WTC11 (cell line): ENCODE measurements around the gene KCTD4. TPM values are rescaled to one million over a fixed set of nuclear protein-coding genes. Genes with fewer than 3 reads are reported as not detected.

Experiments
- ATAC-seq: fragments of 200-7000 bp; cut with Tn5 transposase; 2 replicates; pipeline ENCODE4 v1.10.0; 2021; ENCODE audit warnings: mild to moderate bottlenecking, moderate library complexity
- CTCF ChIA-PET: fragments of 300-600 bp; sonication (Branson Sonifier 250); formaldehyde crosslinking; loops from one replicate; lab custom pipeline; 2021; ENCODE audit warnings: antibody characterized with exemption; lab: Charles Lee
- POLR2A ChIA-PET: fragments of 350-600 bp; sonication (Branson Sonifier 250); formaldehyde crosslinking; loops from one replicate; lab custom pipeline; 2021; ENCODE audit warnings: antibody characterized with exemption; lab: Charles Lee
- DNase-seq: peaks from one replicate; pipeline ENCODE4 v3.0.0; 2021; ENCODE audit warnings: low spot score
- H3K27ac Mint-ChIP-seq: 2 replicates; pipeline ENCODE4 v1.8.0; 2021; ENCODE audit warnings: mixed read lengths
- H3K27me3 Mint-ChIP-seq: 2 replicates; pipeline ENCODE4 v1.8.0; 2021; ENCODE audit warnings: low read depth, mild to moderate bottlenecking, moderate library complexity, mixed read lengths
- H3K36me3 Mint-ChIP-seq: 2 replicates; pipeline ENCODE4 v1.8.0; 2021; ENCODE audit warnings: mixed read lengths
- H3K4me1 Mint-ChIP-seq: 2 replicates; pipeline ENCODE4 v1.8.0; 2022; ENCODE audit warnings: mixed read lengths
- H3K4me3 Mint-ChIP-seq: 2 replicates; pipeline ENCODE4 v1.8.0; 2021; ENCODE audit warnings: mild to moderate bottlenecking, moderate library complexity, mixed read lengths
- H3K9me3 Mint-ChIP-seq: 2 replicates; pipeline ENCODE4 v1.8.0; 2021; ENCODE audit warnings: mixed read lengths
- ATF1 ChIP-seq: sonication (generic); formaldehyde crosslinking; IDR thresholded peaks from 2 replicates; pipeline ENCODE4 v1.8.1; 2023; ENCODE audit warnings: mild to moderate bottlenecking, moderate library complexity, missing genetic modification reagents
- CREM ChIP-seq: sonication (generic); formaldehyde crosslinking; IDR thresholded peaks from 2 replicates; pipeline ENCODE4 v1.8.1; 2022; ENCODE audit warnings: mild to moderate bottlenecking, missing genetic modification reagents, moderate library complexity
- ETV6 ChIP-seq: sonication (generic); formaldehyde crosslinking; IDR thresholded peaks from 2 replicates; pipeline ENCODE4 v1.8.1; 2022; ENCODE audit warnings: mild to moderate bottlenecking, missing genetic modification reagents
- FOXP1 ChIP-seq: sonication (generic); formaldehyde crosslinking; IDR thresholded peaks from 2 replicates; pipeline ENCODE4 v1.8.0; 2022; ENCODE audit warnings: missing genetic modification reagents, mild to moderate bottlenecking, moderate library complexity, borderline replicate concordance
- NR1H2 ChIP-seq: sonication (generic); formaldehyde crosslinking; IDR thresholded peaks from 2 replicates; pipeline ENCODE4 v1.9.0; 2021; ENCODE audit warnings: mild to moderate bottlenecking, moderate library complexity, missing genetic modification reagents
- NR2C2 ChIP-seq: sonication (generic); formaldehyde crosslinking; IDR thresholded peaks from 2 replicates; pipeline ENCODE4 v1.8.0; 2022; ENCODE audit warnings: mild to moderate bottlenecking, missing genetic modification reagents
- NR3C1 ChIP-seq: sonication (generic); formaldehyde crosslinking; conservative IDR thresholded peaks from 2 replicates; pipeline ENCODE4 v1.8.1; 2023; ENCODE audit warnings: low read depth, mild to moderate bottlenecking, missing genetic modification reagents
- OVOL2 ChIP-seq: fragments of 250-450 bp; sonication (Bioruptor Pico); IDR thresholded peaks from 2 replicates; pipeline ENCODE4 v1.9.0; 2021; ENCODE audit warnings: mild to moderate bottlenecking, borderline replicate concordance
- RORB ChIP-seq: fragments of 250-450 bp; sonication (Bioruptor Pico); IDR thresholded peaks from 2 replicates; pipeline ENCODE4 v1.9.0; 2021; ENCODE audit warnings: mild to moderate bottlenecking
- SP1 ChIP-seq: sonication (generic); formaldehyde crosslinking; conservative IDR thresholded peaks from 2 replicates; pipeline ENCODE4 v1.8.1; 2022; ENCODE audit warnings: missing genetic modification reagents
- ZNF121 ChIP-seq: sonication (generic); formaldehyde crosslinking; IDR thresholded peaks from 2 replicates; pipeline ENCODE4 v1.8.0; 2023; ENCODE audit warnings: missing genetic modification reagents
- ZNF263 ChIP-seq: sonication (generic); formaldehyde crosslinking; IDR thresholded peaks from 2 replicates; pipeline ENCODE4 v1.8.1; 2022; ENCODE audit warnings: low read depth, mild to moderate bottlenecking, moderate library complexity, missing genetic modification reagents
- ZNF671 ChIP-seq: fragments of 250-450 bp; sonication (Bioruptor Pico); IDR thresholded peaks from 2 replicates; pipeline ENCODE4 v1.8.0; 2021; ENCODE audit warnings: mild to moderate bottlenecking
- total RNA-seq: library from RNA; stranded (reverse); gene quantifications from 3 replicates; pipeline ENCODE4 v1.2.3, GENCODE V29; 2021
- TF ChIP-seq, protein P1 (sequence below): sonication (generic); formaldehyde crosslinking; IDR thresholded peaks from 2 replicates; pipeline ENCODE4 v1.8.0; 2022; ENCODE audit warnings: mild to moderate bottlenecking, missing genetic modification reagents
- TF ChIP-seq, protein P2 (sequence below): sonication (generic); formaldehyde crosslinking; IDR thresholded peaks from 2 replicates; pipeline ENCODE4 v1.8.1; 2022; ENCODE audit warnings: low read depth, mild to moderate bottlenecking, moderate library complexity, missing genetic modification reagents, borderline replicate concordance
- TF ChIP-seq, protein P3 (sequence below): sonication (generic); formaldehyde crosslinking; IDR thresholded peaks from 2 replicates; pipeline ENCODE4 v1.8.0; 2023; ENCODE audit warnings: mild to moderate bottlenecking, missing genetic modification reagents
- TF ChIP-seq, protein P4 (sequence below): sonication (generic); formaldehyde crosslinking; IDR thresholded peaks from 2 replicates; pipeline ENCODE4 v1.8.1; 2023; ENCODE audit warnings: mild to moderate bottlenecking, moderate library complexity, missing genetic modification reagents
- TF ChIP-seq, protein P5 (sequence below): fragments of 250-450 bp; sonication (Bioruptor Pico); IDR thresholded peaks from 2 replicates; pipeline ENCODE4 v2.1.2; 2022; ENCODE audit warnings: mild to moderate bottlenecking, moderate library complexity
- TF ChIP-seq, protein P6 (sequence below): sonication (generic); formaldehyde crosslinking; IDR thresholded peaks from 2 replicates; pipeline ENCODE4 v1.8.0; 2023; ENCODE audit warnings: missing genetic modification reagents, mild to moderate bottlenecking, borderline replicate concordance

The KCTD4 gene
- total RNA-seq, 1 experiment from 2014 or later = not detected

DNA sequence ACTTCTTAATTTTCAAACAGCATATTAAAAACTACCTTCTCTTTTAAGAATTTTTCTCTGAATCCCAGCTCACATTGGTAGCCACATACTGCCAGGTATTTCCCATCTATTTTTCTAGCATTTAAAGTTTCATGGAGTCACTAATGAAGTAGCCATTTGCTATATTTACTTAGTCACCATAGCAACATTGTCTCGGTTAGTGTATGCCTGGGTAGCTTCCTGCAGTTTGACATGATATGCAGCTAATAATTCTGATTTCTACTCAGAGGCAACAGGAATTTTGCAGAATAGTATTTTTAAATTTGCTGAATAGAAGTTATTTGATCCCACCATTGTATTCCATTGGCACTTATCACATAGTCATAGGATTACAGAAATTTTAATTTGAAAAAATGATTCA, 30.9 kb upstream of the KCTD4 start (continued):
- TF ChIP-seq, protein P1, sequence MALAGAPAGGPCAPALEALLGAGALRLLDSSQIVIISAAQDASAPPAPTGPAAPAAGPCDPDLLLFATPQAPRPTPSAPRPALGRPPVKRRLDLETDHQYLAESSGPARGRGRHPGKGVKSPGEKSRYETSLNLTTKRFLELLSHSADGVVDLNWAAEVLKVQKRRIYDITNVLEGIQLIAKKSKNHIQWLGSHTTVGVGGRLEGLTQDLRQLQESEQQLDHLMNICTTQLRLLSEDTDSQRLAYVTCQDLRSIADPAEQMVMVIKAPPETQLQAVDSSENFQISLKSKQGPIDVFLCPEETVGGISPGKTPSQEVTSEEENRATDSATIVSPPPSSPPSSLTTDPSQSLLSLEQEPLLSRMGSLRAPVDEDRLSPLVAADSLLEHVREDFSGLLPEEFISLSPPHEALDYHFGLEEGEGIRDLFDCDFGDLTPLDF (CRISPR knock-in tag) = no peak
- TF ChIP-seq NR3C1 (CRISPR knock-in tag) (no peak), RORB (CRISPR knock-in tag) (no peak)
- TF ChIP-seq, all 79 proteins: peak for 0

DNA sequence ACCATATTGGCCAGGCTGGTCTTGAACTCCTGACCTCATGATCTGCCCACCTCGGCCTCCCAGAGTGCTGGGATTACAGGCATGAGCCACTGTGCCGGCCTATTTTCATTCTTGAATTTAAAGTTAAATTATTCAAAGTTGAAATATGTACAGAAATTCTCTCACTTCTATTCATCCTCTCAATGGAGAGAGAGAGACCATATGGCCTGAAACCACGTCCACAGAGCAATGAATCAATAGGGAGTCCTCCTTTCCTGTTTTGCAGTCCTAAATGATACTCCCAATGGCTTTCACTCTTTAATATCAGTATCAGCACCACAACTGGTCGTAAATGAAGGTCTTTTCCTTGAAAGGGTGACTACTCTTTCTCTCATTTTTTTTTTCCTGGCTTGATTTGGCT, 30.5 kb upstream of the KCTD4 start:
- no peak overlapping the region for H3K4me3 Mint-ChIP-seq
- DNase-seq = no peak
- 0 out of 2 replicates have a peak, but pooled peaks cover 4% of the 10 kb centered on the region for H3K4me1 Mint-ChIP-seq
- no peak for ATAC-seq
- no peaks in the 10 kb centered on the region for H3K36me3 Mint-ChIP-seq
- TF ChIP-seq, protein P2, sequence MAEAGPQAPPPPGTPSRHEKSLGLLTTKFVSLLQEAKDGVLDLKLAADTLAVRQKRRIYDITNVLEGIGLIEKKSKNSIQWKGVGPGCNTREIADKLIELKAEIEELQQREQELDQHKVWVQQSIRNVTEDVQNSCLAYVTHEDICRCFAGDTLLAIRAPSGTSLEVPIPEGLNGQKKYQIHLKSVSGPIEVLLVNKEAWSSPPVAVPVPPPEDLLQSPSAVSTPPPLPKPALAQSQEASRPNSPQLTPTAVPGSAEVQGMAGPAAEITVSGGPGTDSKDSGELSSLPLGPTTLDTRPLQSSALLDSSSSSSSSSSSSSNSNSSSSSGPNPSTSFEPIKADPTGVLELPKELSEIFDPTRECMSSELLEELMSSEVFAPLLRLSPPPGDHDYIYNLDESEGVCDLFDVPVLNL (CRISPR knock-in tag) = no peak
- TF ChIP-seq FOXP1 (no peak), ZNF121 (no peak), ZNF671 (CRISPR knock-in tag) (no peak)
- TF ChIP-seq, protein P3, sequence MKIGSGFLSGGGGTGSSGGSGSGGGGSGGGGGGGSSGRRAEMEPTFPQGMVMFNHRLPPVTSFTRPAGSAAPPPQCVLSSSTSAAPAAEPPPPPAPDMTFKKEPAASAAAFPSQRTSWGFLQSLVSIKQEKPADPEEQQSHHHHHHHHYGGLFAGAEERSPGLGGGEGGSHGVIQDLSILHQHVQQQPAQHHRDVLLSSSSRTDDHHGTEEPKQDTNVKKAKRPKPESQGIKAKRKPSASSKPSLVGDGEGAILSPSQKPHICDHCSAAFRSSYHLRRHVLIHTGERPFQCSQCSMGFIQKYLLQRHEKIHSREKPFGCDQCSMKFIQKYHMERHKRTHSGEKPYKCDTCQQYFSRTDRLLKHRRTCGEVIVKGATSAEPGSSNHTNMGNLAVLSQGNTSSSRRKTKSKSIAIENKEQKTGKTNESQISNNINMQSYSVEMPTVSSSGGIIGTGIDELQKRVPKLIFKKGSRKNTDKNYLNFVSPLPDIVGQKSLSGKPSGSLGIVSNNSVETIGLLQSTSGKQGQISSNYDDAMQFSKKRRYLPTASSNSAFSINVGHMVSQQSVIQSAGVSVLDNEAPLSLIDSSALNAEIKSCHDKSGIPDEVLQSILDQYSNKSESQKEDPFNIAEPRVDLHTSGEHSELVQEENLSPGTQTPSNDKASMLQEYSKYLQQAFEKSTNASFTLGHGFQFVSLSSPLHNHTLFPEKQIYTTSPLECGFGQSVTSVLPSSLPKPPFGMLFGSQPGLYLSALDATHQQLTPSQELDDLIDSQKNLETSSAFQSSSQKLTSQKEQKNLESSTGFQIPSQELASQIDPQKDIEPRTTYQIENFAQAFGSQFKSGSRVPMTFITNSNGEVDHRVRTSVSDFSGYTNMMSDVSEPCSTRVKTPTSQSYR (CRISPR knock-in tag) = no peak
- POLR2A ChIA-PET = no interaction called here
- no peaks in the 10 kb centered on the region for H3K27me3 Mint-ChIP-seq
- CTCF ChIA-PET = no interaction called here
- peak overlapping the region; percentile 41; the same call in 1 of the 2 replicates for H3K27ac Mint-ChIP-seq
- H3K9me3 Mint-ChIP-seq = no peaks in the 10 kb centered on the region

- CTCF ChIA-PET = interaction anchor here (1.0 kb wide), 1 partner anchor 183 kb away, joined by 8 read pairs; no protein-coding TSS in a partner anchor
- no peak for DNase-seq
- TF ChIP-seq OVOL2 = no peak
- TF ChIP-seq, protein P4, sequence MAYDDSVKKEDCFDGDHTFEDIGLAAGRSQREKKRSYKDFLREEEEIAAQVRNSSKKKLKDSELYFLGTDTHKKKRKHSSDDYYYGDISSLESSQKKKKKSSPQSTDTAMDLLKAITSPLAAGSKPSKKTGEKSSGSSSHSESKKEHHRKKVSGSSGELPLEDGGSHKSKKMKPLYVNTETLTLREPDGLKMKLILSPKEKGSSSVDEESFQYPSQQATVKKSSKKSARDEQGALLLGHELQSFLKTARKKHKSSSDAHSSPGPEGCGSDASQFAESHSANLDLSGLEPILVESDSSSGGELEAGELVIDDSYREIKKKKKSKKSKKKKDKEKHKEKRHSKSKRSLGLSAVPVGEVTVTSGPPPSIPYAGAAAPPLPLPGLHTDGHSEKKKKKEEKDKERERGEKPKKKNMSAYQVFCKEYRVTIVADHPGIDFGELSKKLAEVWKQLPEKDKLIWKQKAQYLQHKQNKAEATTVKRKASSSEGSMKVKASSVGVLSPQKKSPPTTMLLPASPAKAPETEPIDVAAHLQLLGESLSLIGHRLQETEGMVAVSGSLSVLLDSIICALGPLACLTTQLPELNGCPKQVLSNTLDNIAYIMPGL (CRISPR knock-in tag) = no peak
- TF ChIP-seq SP1 = no peak
- no peak for TF ChIP-seq ZNF263 (CRISPR knock-in tag)
- no peak for TF ChIP-seq ETV6 (CRISPR knock-in tag)
- TF ChIP-seq NR1H2 (CRISPR knock-in tag) = no peak
- TF ChIP-seq NR3C1 (CRISPR knock-in tag) = no peak
- TF ChIP-seq, protein P5, sequence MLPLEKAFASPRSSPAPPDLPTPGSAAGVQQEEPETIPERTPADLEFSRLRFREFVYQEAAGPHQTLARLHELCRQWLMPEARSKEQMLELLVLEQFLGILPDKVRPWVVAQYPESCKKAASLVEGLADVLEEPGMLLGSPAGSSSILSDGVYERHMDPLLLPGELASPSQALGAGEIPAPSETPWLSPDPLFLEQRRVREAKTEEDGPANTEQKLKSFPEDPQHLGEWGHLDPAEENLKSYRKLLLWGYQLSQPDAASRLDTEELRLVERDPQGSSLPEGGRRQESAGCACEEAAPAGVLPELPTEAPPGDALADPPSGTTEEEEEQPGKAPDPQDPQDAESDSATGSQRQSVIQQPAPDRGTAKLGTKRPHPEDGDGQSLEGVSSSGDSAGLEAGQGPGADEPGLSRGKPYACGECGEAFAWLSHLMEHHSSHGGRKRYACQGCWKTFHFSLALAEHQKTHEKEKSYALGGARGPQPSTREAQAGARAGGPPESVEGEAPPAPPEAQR (CRISPR knock-in tag) = no peak
- no peak for TF ChIP-seq CREM (CRISPR knock-in tag)
- TF ChIP-seq, protein P1 (CRISPR knock-in tag) = no peak
- no peak for TF ChIP-seq ATF1 (CRISPR knock-in tag)
- TF ChIP-seq NR2C2 (CRISPR knock-in tag) = no peak
- TF ChIP-seq, protein P6, sequence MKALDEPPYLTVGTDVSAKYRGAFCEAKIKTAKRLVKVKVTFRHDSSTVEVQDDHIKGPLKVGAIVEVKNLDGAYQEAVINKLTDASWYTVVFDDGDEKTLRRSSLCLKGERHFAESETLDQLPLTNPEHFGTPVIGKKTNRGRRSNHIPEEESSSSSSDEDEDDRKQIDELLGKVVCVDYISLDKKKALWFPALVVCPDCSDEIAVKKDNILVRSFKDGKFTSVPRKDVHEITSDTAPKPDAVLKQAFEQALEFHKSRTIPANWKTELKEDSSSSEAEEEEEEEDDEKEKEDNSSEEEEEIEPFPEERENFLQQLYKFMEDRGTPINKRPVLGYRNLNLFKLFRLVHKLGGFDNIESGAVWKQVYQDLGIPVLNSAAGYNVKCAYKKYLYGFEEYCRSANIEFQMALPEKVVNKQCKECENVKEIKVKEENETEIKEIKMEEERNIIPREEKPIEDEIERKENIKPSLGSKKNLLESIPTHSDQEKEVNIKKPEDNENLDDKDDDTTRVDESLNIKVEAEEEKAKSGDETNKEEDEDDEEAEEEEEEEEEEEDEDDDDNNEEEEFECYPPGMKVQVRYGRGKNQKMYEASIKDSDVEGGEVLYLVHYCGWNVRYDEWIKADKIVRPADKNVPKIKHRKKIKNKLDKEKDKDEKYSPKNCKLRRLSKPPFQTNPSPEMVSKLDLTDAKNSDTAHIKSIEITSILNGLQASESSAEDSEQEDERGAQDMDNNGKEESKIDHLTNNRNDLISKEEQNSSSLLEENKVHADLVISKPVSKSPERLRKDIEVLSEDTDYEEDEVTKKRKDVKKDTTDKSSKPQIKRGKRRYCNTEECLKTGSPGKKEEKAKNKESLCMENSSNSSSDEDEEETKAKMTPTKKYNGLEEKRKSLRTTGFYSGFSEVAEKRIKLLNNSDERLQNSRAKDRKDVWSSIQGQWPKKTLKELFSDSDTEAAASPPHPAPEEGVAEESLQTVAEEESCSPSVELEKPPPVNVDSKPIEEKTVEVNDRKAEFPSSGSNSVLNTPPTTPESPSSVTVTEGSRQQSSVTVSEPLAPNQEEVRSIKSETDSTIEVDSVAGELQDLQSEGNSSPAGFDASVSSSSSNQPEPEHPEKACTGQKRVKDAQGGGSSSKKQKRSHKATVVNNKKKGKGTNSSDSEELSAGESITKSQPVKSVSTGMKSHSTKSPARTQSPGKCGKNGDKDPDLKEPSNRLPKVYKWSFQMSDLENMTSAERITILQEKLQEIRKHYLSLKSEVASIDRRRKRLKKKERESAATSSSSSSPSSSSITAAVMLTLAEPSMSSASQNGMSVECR (CRISPR knock-in tag) = no peak
These were observed 28.3 kb upstream of the KCTD4 start for GRCh38 chr13:45229172-45229571.

More at GRCh38 chr13:45229172-45229571, 28.3 kb upstream of the KCTD4 start:
- no peaks in the 10 kb centered on the region for H3K9me3 Mint-ChIP-seq
- H3K36me3 Mint-ChIP-seq = no peaks in the 10 kb centered on the region
- no peak overlapping the region for H3K27ac Mint-ChIP-seq
- H3K4me3 Mint-ChIP-seq = no peak overlapping the region
- no peak for ATAC-seq
- peaks cover 21% of the 10 kb centered on the region for H3K4me1 Mint-ChIP-seq
- H3K27me3 Mint-ChIP-seq = no peaks in the 10 kb centered on the region
- POLR2A ChIA-PET = no interaction called here
